ENCODE data around the gene SLIT2.

DNA sequence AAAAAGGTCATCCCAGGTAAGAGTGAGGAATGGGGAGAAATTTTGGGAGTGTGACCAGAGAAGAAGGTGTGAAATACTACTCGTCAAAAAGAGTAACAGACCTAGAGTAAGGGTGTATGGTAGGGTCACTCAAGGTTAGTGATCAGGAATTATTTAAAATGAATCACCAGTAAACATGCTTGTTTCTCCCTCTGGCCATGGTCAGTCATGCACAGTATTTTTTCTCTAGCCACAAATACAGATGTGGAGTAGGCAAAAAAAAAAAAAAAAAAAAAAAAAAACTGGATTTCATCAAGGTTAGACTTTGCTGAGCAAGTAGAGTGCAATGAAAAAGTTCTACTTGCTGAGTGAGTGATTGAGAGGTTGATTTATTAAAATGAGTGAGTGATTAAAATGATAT is 34.2 kb upstream of the SLIT2 start:
- TF ChIP-seq, protein P1, sequence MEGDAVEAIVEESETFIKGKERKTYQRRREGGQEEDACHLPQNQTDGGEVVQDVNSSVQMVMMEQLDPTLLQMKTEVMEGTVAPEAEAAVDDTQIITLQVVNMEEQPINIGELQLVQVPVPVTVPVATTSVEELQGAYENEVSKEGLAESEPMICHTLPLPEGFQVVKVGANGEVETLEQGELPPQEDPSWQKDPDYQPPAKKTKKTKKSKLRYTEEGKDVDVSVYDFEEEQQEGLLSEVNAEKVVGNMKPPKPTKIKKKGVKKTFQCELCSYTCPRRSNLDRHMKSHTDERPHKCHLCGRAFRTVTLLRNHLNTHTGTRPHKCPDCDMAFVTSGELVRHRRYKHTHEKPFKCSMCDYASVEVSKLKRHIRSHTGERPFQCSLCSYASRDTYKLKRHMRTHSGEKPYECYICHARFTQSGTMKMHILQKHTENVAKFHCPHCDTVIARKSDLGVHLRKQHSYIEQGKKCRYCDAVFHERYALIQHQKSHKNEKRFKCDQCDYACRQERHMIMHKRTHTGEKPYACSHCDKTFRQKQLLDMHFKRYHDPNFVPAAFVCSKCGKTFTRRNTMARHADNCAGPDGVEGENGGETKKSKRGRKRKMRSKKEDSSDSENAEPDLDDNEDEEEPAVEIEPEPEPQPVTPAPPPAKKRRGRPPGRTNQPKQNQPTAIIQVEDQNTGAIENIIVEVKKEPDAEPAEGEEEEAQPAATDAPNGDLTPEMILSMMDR (IDR thresholded peaks at IDR 0.05; ENCODE audit: low read depth, low read length), result no peak
- no peak for TF ChIP-seq POLR2A (IDR thresholded peaks at IDR 0.05; ENCODE audit: extremely low read depth, insufficient read length)
